Effector memory CD4-positive, alpha-beta T cell (primary cell): ENCODE results near the gene PPP1R15B.

Experiments
- DNase-seq, 3 donors: peaks; one replicate each; pipeline ENCODE4 v3.0.0-alpha.2; 2020
- H3K27ac ChIP-seq: 2 replicates; pipeline ENCODE4 v1.7.0; 2013; ENCODE audit warnings: mild to moderate bottlenecking, low read length, moderate library complexity; ENCODE audit not compliant: insufficient read depth, poor library complexity, severe bottlenecking
- H3K27me3 ChIP-seq: replicated peaks from 2 replicates; pipeline ENCODE4 v1.7.0; 2013; ENCODE audit warnings: mild to moderate bottlenecking, low read length; ENCODE audit not compliant: insufficient read depth, control insufficient read depth, poor library complexity, severe bottlenecking
- H3K36me3 ChIP-seq: 2 replicates; pipeline ENCODE4 v1.7.0; 2013; ENCODE audit warnings: mild to moderate bottlenecking, low read length, moderate library complexity; ENCODE audit not compliant: control insufficient read depth, insufficient read depth
- H3K4me1 ChIP-seq: 2 replicates; pipeline ENCODE4 v1.7.0; 2013; ENCODE audit warnings: low read length, mild to moderate bottlenecking; ENCODE audit not compliant: control insufficient read depth, insufficient read depth, poor library complexity, severe bottlenecking
- H3K4me3 ChIP-seq: 2 replicates; pipeline ENCODE4 v1.7.0; 2013; ENCODE audit warnings: low read length, low read depth, mild to moderate bottlenecking; ENCODE audit not compliant: insufficient read depth, poor library complexity, severe bottlenecking
- H3K9me3 ChIP-seq: 2 replicates; pipeline ENCODE4 v1.7.0; 2013; ENCODE audit warnings: mild to moderate bottlenecking, low read length, moderate library complexity; ENCODE audit not compliant: control insufficient read depth

PPP1R15B gene

DNA sequence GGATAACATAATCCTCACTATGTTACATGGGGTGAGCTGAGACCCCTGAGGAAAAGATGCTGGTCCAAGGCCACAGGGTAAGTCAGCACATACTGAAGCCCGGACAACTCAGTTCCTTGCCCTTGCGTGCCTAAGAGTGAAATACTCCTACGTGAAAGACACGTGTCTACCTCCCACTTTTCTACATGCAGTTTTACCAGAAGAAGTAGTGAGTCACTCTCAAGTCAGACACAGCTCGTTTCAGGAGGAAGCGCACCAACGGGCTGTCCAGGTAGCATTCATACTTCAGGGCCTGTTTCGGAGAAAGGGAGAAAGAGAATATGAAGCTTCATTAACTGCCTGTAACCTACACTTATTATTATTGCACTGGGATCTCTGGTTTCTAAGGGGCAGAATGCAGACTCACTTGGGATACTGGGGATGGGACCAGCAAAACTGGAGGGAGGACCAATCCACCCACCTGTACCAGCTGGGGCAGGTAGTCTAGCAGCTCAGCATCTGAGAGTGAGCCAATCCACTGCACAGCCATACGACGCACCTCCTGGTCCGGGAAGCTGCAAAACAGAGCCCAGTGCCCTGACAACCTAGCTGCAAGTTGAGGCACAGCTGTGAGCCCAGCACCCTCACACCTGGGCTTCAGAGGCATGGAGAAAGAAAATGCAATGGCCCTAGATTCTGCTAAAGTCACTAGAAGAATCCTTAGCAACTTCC is 32.4 kb upstream of the PPP1R15B start:
- Histone ChIP-seq H3K4me1 (peaks cover 4% of the 10 kb centered on the region), H3K4me3 (no peak overlapping the region), H3K36me3 (peaks cover 56% of the 10 kb centered on the region), H3K27me3 (no peaks in the 10 kb centered on the region), H3K9me3 (no peaks in the 10 kb centered on the region), H3K27ac (no peak overlapping the region)
- DNase-seq, result no peak

DNA sequence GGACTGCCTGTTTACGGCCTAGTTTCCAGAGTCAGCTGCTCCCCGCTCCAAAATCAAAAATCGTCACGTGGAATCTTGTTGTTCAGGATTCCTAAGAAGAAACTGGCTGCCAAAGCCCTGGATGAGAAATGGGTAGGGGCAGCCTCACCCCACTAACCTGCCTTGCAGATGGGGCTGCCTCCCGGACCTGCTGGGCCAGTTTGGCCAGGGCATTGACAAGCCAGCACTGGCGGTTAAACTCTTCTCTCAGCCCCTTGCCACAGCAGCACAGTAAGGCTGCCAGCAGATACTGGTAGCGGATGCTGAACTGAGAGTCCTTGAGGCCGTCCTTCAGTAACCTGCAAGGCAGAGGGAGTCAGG is 31.6 kb upstream of the PPP1R15B start:
- no peak for DNase-seq
- H3K36me3 ChIP-seq, result peaks cover 63% of the 10 kb centered on the region
- no peaks in the 10 kb centered on the region for H3K9me3 ChIP-seq
- no peaks in the 10 kb centered on the region for H3K27me3 ChIP-seq
- no peak overlapping the region for H3K27ac ChIP-seq
- peaks cover 4% of the 10 kb centered on the region for H3K4me1 ChIP-seq
- no peak overlapping the region for H3K4me3 ChIP-seq

DNA sequence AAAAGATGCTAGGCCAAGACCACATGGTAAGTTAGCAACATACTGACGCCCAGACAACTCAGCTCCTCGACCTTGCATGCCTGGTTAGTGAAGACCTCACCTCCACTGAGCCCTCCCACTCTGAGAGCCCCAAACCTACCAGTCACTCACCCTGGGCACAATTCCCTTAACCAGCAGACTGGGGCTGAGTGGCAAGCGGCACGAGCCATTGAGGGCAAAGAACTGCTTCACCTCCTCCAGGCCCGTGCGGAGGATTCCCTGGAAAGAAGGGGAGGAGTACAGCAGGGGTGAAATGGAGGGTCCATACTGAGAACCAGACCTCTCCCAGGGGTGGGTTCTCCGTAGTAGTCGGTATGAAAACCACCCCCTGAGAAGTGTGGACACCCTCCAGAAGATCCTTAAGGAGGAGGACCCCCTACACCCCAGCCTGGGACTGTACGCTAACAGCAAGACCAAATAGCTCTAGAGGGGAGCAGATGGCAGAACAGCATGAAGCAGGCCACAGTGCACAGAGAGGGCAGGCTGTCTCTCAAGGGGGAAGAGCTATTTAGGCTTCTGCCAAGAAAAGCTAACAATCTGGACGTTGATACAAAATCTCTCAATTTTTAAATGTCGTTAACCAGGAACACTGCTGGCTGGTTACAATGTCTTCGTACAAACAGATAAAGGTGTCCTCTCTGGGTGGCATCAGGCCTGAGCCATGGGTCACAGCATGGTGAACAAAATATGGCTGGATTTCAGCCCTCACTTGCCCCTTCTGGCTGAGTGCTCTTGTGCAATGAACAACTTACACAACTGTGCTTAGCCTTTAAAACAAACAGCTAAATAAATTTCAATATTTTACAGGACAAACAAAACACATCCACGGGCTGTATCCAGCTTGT is 31.0 kb upstream of the PPP1R15B start:
- no peak for DNase-seq
- no peaks in the 10 kb centered on the region for H3K9me3 ChIP-seq
- no peaks in the 10 kb centered on the region for H3K27me3 ChIP-seq
- H3K4me3 ChIP-seq, result no peak overlapping the region
- H3K27ac ChIP-seq, result no peak overlapping the region
- H3K4me1 ChIP-seq, result peaks cover 4% of the 10 kb centered on the region
- peaks cover 65% of the 10 kb centered on the region for H3K36me3 ChIP-seq

DNA sequence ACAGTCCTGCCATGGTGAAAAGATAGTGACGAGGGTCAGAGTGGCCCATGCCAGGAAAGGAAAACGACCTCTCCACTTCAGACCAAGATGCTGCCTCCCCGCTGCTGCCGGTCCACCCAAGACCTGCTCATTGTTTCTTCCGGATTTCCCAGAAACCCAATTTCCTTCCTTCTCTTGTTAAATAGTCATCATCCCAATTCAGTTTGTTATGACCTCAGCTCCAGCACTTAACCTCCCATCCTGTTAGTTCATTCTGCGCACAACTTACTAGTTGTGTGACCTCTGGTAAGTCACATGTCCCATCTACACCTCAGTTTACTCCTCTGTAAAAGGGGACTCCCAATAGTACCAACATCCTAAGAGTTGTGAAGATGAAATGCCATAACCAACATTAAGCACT is 29.9 kb upstream of the PPP1R15B start:
- peaks cover 71% of the 10 kb centered on the region for H3K36me3 ChIP-seq
- no peak for DNase-seq
- H3K4me3 ChIP-seq, result no peak overlapping the region
- no peaks in the 10 kb centered on the region for H3K27me3 ChIP-seq
- no peak overlapping the region for H3K27ac ChIP-seq
- no peaks in the 10 kb centered on the region for H3K9me3 ChIP-seq
- H3K4me1 ChIP-seq, result peaks cover 1% of the 10 kb centered on the region

DNA sequence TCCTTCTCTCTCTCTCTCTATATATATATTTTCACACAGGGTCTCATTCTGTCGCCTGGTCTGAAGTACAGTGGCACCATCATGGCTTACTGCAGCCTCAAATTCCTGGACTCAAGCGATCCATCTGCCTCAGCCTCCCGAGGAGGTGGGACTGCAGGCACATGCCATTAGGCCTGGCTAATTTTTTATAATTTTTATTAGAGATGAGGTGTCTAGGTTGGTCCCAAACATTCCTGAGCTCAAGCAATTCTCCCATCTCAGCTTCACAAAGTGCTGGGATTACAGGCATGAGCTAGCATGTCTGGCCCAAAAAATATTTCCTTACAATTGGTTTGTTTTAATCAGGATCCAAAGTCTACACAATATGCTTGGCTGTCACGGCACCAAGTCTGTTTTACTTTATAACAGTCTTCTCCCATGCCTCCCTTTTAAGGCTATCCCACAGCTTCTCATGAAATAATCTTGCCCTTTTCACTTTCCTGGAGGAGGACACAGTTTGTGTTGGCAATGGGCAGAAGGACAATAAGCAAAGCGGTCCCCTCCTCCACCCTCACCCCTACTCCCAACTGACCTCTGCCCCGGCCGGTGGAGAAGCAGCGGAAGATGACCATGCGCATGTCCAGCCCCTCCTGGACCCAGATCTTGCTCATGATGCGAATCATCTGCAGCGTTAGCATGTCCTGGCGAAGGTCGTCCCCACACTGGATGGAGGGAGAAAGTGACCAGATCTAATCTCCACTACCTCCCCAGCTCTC is 28.2 kb upstream of the PPP1R15B start:
- H3K27ac ChIP-seq, result no peak overlapping the region
- no peaks in the 10 kb centered on the region for H3K27me3 ChIP-seq
- no peaks in the 10 kb centered on the region for H3K9me3 ChIP-seq
- no peaks in the 10 kb centered on the region for H3K4me1 ChIP-seq
- peaks cover 74% of the 10 kb centered on the region for H3K36me3 ChIP-seq
- no peak overlapping the region for H3K4me3 ChIP-seq
- no peak for DNase-seq

DNA sequence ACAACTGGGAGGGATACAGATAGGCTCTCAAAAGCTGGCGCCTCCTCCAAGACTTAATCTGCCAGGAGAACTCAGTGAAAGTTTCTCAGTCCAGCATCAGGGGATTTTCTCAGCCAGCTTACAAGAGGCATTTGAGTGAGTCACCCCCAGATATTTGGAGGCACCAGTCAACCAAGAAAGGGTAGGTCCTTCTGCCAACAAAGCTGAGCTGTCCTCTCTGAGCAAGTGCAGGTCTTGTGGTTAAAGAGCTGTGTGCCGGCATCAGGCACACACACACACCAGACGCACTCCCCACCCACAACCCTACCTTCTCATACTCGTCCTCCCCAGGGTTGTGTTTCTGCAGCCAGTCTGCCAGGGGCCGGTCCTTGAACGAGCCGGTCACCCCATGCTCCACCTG is 27.0 kb upstream of the PPP1R15B start:
- Histone ChIP-seq H3K4me3 (no peak overlapping the region), H3K27me3 (no peaks in the 10 kb centered on the region), H3K36me3 (peaks cover 74% of the 10 kb centered on the region), H3K27ac (no peak overlapping the region), H3K9me3 (no peaks in the 10 kb centered on the region), H3K4me1 (no peaks in the 10 kb centered on the region)
- no peak for DNase-seq

DNA sequence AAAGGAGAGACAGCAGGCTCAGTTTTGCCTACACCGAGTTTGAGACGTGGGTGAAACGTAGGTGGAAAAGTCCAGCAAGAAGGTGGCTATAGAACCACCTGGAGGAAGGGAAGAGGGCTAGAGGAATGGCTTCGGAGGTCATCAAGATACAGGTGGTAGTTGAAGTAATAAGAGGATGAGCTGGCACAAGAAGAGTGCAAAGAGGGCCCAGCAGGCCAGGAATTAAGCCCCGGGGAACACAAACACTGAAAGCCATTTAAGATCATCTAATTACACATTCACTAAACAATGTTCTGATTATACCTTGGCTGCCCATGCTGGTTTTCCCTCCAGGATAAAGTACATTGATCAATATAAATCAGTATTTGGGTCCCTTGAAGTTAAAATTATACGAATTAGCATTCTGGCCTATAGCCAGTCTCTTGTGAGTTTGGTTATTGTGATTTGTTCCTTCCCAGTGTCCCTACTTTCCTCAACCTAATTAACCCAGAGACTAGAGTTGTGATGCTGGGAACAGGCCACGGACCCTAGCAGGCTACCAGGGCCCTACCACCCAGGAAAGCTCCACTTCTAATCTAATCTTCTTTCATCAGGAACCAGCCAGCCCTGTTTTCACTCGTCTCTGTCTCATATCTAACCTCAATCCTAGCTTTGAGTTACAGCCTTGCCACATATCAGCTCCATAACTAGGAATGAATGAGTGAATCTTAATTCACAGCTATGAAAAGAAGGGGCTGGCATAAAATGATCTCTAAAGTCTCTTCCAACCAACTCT is 26.4 kb upstream of the PPP1R15B start:
- no peak for DNase-seq
- H3K36me3 ChIP-seq, result peaks cover 74% of the 10 kb centered on the region
- no peak overlapping the region for H3K4me3 ChIP-seq
- H3K4me1 ChIP-seq, result no peaks in the 10 kb centered on the region
- H3K27me3 ChIP-seq, result no peaks in the 10 kb centered on the region
- no peak overlapping the region for H3K27ac ChIP-seq
- H3K9me3 ChIP-seq, result no peaks in the 10 kb centered on the region

DNA sequence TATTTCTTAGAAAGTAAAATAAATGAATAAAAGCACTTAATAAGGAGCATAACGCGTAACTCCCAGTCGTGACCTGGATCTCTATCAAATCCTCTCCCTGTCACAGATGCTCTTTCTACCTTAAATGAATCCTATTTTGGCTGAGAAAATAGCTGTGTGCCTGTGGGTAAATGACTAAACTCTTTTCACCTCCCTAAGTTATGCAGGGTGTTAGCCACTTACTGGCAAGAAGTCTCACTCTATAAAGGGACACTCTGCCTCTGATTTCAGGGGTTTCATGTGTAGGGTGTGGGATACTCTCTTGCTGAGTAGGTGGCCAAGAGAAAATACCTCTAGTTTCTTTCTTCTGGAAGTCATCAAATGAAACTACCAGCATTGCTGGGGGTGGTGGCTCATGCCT is 24.3 kb upstream of the PPP1R15B start:
- Histone ChIP-seq H3K4me1 (no peaks in the 10 kb centered on the region), H3K36me3 (peaks cover 70% of the 10 kb centered on the region), H3K9me3 (no peaks in the 10 kb centered on the region), H3K27me3 (no peaks in the 10 kb centered on the region), H3K27ac (no peak overlapping the region), H3K4me3 (no peak overlapping the region)
- no peak for DNase-seq

DNA sequence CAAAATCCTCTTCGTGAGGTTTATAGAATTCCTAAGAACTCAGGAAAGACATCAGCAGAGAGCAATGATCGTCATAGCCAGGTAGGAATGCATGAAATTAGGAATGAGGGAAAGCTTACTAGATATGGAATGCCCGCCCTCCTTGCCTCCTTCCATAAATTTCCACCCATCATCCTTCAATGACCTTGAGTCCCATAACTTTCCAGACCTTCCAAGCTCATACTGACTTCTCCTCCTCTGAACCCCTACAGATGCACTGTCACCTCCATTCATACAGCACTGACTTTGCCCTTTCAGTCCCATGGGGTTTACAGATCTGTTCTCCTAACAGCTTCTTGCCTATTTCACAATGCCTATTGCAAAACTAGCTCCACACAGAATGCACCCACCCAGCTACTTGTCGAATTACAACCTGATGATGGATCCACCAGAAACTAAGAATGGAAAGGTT is 23.8 kb upstream of the PPP1R15B start:
- Histone ChIP-seq H3K36me3 (peaks cover 68% of the 10 kb centered on the region), H3K4me3 (no peak overlapping the region), H3K9me3 (no peaks in the 10 kb centered on the region), H3K27ac (no peak overlapping the region), H3K27me3 (no peaks in the 10 kb centered on the region), H3K4me1 (no peaks in the 10 kb centered on the region)
- no peak for DNase-seq
